Stimulated activated CD8-positive, alpha-beta memory T cell treated with anti-CD3 and anti-CD28 coated beads, Interleukin-12 subunit alpha, Interleukin-12 subunit beta, amount 100 ng/mL, for 1 hour (primary cell): ENCODE data around the gene RPS6KA5.
"Not testable (repeated sequence)": the region's sequence is repeated elsewhere in the genome, so short reads cannot be mapped to it uniquely, and the experiment has no call there.

Source experiments
- DNase-seq: peaks from one replicate; pipeline ENCODE4 v3.0.0-alpha.2; 2020; ENCODE audit warnings: low read depth

The RPS6KA5 gene

GRCh38 chr14:90867501-90867900, 192.9 kb downstream of the RPS6KA5 start:
- DNase-seq: no peak

GRCh38 chr14:90866833-90867232, 193.6 kb downstream of the RPS6KA5 start:
- DNase-seq: no peak

DNA sequence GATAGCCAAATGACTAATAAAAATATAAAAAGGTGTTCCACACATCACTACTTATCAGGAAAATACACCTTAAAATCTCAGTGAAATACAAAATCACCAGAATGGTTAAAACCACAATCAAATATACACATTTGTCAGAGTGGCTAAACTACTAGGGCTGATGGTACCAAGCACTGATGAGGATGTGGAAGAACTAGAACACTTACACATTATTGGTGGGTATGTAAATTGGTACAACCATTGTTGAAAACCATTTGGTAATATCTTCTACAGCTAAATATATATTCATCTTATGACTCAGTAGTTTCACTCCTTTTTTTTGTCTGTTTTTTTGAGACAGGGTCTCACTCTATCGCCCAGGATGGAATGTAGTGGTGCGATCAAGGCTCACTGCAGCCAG, 195.7 kb downstream of the RPS6KA5 start:
- no peak for DNase-seq

GRCh38 chr14:90858511-90858910, 201.9 kb downstream of the RPS6KA5 start:
- DNase-seq: no peak

- DNase-seq: no peak
Measured at GRCh38 chr14:90857866-90858265, 202.6 kb downstream of the RPS6KA5 start.

DNA sequence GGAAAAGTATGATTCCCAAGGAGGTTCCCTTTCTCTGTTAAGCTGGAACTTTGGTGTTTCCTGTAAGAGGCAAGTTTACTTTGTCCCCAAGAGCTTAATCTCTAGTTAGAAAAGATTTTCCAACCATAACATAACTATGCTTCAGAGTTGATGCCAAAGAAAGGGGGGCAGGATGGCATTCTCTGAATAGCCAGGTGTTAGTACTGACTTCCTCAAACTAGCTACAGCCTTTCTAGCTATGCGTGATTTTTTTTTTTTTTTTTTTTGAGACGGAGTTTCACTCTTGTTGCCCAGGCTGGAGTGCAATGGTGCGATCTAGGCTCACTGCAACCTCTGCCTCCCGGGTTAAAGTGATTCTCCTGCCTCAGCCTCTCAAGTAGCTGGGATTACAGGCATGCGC, 204.3 kb downstream of the RPS6KA5 start:
- not testable (repeated sequence) for DNase-seq

DNA sequence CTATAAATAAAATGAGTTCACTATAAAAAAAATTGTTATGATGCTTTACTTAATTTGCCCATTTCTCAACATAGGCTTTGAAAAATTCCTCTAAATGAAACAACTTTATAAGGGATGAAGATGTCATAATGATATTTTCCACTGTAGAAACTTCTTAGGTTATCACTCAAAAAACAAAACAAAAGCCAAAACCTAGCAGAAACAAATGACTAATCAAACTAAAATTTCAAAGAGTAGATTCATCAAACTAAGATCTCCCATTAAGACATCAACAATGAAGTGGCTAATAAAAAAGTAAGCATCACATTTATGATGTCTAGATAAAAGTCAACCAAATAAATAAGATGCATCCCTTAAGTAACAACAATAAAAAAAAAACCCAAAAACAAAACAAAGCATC, 207.3 kb downstream of the RPS6KA5 start:
- DNase-seq: no peak

GRCh38 chr14:90851327-90852036, 209.0 kb downstream of the RPS6KA5 start:
- no peak for DNase-seq

- no peak for DNase-seq
Measured at GRCh38 chr14:90850487-90850886, 210.0 kb downstream of the RPS6KA5 start.

- no peak for DNase-seq
Measured at GRCh38 chr14:90849787-90850444, 210.5 kb downstream of the RPS6KA5 start.

- no peak for DNase-seq
Measured at GRCh38 chr14:90848944-90849731, 211.3 kb downstream of the RPS6KA5 start.

- no peak for DNase-seq
Measured at GRCh38 chr14:90846511-90846910, 213.9 kb downstream of the RPS6KA5 start.

- DNase-seq: no peak
Measured at GRCh38 chr14:90844321-90844720, 216.1 kb downstream of the RPS6KA5 start.

DNA sequence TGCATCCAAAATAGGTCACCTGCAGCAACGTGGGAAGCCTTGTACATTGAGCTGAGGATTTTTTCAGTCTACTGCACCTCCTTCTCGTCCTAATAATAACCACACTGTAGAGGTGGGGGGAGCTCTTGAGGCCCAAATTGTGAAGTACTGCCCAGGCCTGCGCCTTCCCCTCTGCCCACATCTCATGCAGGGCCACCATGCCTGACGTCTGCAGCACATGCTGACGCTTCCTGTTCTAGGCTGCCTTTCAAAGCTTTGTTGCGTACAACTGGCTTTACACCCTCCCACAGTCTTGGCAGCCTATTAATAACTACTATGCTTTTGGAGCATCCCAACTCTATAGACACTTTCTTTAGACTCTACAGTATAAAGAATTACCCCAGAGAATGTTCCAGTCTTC, 217.7 kb downstream of the RPS6KA5 start:
- no peak for DNase-seq

DNA sequence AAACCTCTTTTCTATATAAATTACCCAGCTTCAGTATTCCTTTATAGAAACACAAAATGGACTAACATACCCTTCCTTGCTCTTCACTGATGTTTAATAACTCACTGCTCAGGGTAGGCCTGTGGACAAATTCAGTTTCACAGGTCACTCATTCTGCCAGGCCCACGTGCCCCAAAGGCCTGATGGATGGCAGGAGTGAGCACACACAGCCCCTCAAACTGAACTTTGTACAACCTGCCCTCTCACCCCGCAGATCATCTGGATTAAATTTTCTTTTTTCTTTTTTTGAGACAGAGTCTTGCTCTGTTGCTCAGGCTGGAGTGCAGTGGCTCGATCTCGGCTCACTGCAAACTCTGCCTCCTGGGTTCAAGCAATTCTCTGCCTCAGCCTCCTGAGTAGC, 219.8 kb downstream of the RPS6KA5 start:
- DNase-seq: not testable (repeated sequence)

- no peak for DNase-seq
Measured at GRCh38 chr14:90839889-90840266, 220.6 kb downstream of the RPS6KA5 start.

- DNase-seq: no peak
Measured at GRCh38 chr14:90839024-90839888, 221.2 kb downstream of the RPS6KA5 start.

GRCh38 chr14:90838531-90838930, 221.9 kb downstream of the RPS6KA5 start:
- not testable (repeated sequence) for DNase-seq

GRCh38 chr14:90837355-90837754, 223.1 kb downstream of the RPS6KA5 start:
- no peak for DNase-seq

GRCh38 chr14:90836692-90837063, 223.8 kb downstream of the RPS6KA5 start:
- DNase-seq: no peak

- no peak for DNase-seq
Measured at GRCh38 chr14:90831821-90832220, 228.6 kb downstream of the RPS6KA5 start.
